HG03457 (cell line): ENCODE data around the gene CAPN10.

Experiments used
- ATAC-seq: cut with Tn5 transposase; IDR thresholded peaks from one replicate; pipeline ENCODE4 v1.9.1; 2021; ENCODE audit warnings: moderate number of reproducible peaks; ENCODE audit not compliant: unreplicated experiment

The CAPN10 gene

GRCh38 chr2:240636563-240637115, 50.1 kb downstream of the CAPN10 start:
- no peak for ATAC-seq

GRCh38 chr2:240637116-240637900, 50.8 kb downstream of the CAPN10 start:
- no peak for ATAC-seq

- ATAC-seq, result no peak
Measured at GRCh38 chr2:240637901-240638345, 51.4 kb downstream of the CAPN10 start.

DNA sequence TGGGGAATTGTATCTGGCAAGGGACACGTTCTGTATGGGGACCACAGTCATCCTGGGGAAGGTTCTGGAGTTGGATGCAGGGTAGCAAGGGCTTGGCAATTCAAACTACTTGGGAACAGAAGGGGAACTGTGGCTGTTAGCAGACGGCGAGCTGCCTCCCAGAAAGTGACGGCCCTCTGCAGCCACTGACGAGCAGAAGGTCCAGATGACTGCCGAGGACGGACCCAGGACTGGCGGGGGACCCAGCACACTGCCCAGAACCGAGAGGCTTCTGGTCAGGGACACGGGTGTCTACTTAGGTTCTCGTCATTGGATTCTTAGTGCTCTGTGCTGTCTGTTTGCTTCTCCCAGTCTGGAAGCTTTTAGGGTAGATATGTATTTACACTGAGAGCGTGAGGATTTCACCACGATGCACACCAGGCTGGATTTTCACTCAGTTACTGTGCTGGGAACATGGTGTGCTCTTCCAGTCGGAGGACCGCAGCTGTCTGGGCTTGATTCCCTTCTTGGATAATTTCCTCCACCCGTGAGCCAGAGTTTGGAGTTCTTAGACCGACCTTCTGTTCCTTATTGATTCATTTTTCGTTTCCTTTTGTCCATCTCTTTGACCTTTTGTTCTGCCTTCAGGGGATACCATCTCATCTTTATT, 52.1 kb downstream of the CAPN10 start:
- ATAC-seq, result no peak

DNA sequence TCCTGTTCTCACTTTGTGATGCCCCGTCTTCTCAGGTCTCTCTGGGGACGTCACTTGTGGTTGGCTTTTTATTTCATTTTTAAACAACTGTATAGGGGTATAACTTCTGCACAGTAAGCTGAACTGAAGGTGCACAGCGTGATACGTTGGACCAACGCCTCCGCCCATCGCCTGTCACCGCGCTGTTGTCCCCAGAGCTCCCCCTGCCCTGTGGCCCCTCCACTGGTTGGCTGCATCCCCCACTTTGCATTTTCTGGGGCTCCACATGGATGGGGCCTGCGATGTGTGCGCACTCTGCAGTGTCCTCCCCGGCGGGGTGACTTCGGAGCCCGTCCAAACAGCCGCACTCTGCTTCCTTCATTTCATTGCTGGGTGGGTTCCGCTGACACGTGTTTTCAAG, 53.0 kb downstream of the CAPN10 start:
- ATAC-seq, result no peak

- ATAC-seq, result no peak
Measured at GRCh38 chr2:240640939-240641338, 54.4 kb downstream of the CAPN10 start.

- no peak for ATAC-seq
Measured at GRCh38 chr2:240642061-240642805, 55.7 kb downstream of the CAPN10 start.

- ATAC-seq, result no peak
Measured at GRCh38 chr2:240642806-240643092, 56.2 kb downstream of the CAPN10 start.

GRCh38 chr2:240643093-240643810, 56.7 kb downstream of the CAPN10 start:
- ATAC-seq, result no peak

GRCh38 chr2:240643811-240644150, 57.2 kb downstream of the CAPN10 start:
- ATAC-seq, result no peak

DNA sequence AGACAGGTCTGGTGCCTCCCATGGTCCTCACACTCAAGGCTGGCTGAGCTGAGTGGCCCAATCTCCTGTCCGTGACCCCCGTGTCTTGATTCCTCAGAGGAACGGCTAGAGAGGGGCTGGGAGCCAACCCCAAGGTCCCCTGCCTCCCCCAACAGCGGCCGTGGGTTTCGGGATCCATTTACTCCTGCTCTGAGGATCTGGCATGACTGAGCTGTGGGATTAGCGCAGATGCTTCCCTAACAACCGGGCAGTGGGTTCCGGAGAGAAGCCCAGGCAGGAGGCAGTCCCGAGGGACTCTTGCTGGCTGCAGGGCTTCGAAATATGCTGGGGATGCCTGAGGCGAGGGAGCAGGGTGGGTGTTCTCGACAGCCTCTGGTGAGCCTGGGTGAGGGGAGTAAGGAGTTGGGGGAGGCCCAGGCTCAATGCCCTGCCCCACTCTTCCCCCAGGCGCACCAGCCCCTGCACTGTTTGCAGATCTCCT, 57.7 kb downstream of the CAPN10 start:
- no peak for ATAC-seq

GRCh38 chr2:240644859-240645301, 58.3 kb downstream of the CAPN10 start:
- ATAC-seq, result no peak

GRCh38 chr2:240645346-240645745, 58.8 kb downstream of the CAPN10 start:
- no peak for ATAC-seq

- no peak for ATAC-seq
Measured at GRCh38 chr2:240645801-240646175, 59.3 kb downstream of the CAPN10 start.

- ATAC-seq, result no peak
Measured at GRCh38 chr2:240646176-240646899, 59.8 kb downstream of the CAPN10 start.

DNA sequence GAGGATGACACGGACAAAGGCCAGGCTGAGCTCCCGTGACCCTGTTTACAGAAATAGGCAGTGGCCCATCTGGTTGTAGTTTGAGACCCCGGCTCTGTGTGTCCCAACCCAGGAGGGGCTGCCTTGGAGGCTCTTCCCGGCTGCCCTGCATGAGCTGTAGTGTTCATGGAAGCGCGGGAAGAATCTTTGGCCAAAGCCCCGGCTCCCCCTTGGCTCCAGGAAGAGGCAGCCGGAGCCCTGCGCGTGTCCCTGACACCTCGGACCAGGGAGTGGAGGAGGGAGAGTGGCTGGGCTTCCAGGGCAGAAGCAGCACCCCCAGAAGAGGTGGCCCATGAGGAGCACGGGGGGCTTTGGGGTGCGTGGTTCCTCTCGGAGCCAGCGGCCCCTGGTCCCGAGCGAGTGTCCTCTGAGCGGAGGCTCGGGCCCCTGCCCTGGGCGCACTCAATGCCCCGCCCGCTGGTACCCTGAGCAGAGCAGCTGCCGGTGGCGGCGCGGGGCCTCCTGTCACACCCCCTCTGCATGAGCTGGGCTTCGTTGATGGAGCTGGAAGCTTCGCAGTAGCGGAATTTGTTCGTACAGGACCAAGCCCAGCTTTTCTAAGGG, 60.5 kb downstream of the CAPN10 start:
- no peak for ATAC-seq

GRCh38 chr2:240647503-240648154, 61.1 kb downstream of the CAPN10 start:
- no peak for ATAC-seq

DNA sequence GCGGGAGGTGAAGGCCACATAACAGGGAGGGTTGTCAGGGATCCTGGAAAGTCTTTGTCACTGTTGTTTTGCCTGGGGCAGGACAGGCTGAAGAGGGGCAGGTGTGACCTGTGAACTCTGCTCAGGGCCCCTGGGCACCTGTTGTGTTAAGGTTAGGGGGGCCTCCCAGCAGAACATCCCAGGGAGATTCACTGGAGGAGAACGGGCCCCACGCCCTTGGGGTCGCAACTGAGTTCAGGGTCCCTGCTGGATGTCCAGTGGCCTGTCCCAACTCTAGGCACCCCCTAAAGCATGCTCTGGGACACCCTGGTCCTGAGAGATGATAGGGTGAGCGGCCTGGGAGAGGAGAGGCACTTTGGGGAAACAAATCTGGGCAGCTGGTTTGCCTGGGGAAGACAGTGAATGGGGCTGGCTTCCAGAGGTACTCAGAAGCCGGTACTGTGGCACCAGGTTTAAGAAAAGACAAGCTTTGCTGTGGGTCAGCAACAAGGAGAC, 61.7 kb downstream of the CAPN10 start:
- ATAC-seq, result no peak
